HG03175 (cell line): ENCODE data around the gene BICD1.
"Not testable (repeated sequence)": the region's sequence is repeated elsewhere in the genome, so short reads cannot be mapped to it uniquely, and the experiment has no call there.

Source experiments
- ATAC-seq: cut with Tn5 transposase; IDR thresholded peaks from one replicate; pipeline ENCODE4 v1.9.1; 2021; ENCODE audit warnings: mild to moderate bottlenecking, moderate library complexity; ENCODE audit not compliant: unreplicated experiment

The BICD1 gene

DNA sequence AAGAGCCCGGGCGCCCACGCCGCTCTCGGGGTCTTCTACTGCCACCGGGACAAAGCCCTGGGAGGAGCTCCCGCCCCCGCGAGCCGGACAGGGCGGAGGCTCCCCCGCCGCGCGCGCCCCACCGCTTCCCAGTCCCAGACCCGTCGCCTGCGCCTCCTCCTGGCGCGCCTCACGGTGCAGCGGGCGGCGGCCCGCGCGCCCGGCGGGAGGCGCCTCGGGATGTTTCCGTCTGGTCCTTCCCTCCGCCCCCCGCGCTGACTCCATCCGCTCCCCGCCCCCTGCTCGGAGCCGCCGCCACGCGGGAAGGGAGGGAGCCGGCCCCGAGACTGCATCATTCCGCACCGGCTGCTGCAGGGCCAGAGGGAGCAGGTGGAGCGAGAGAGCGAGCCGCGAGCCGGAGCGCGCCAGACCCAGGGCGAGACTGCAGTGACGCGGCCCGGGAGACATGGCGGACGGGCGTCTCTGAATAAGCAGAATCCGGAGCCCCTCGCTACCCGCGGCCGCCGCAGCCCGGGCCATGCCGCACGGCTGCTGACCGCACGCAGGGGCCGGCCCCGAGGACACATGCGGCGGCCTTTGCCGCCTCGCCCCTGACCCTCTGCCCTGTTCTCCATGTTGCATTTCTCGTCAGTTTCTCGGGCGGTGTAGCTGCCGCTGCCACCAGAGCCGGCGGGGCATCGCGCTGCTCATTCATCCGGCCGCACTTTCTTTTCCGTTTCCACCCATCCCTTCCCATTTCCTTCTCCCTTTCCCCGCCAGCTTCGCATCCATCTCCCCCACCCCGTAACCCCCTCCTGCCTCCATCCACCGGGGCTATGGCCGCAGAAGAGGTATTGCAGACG, at the start of gene BICD1:
BICD1 (plus strand) TSS at position 331 of the 842 bp plus-strand sequence; CDS start at position 816, 485 bp downstream.
- ATAC-seq: peak; percentile 78

DNA sequence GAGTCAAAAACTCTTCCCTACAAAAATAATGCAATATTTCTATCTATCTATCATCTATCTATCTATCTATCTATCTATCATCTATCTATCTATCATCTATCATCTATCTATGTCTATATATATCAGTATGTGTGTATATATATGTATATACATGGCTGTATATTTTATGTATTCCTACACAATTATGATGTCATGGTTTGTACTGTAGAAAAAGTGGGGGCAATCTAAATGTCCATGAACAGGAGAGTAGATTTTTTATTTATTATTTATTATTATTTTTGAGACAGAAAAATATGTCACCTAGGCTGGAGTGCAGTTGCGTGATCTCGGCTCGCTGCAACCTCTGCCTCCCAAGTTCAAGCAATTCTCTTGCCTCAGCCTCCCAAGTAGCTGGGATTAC, 45.6 kb upstream of the BICD1 start:
- no peak for ATAC-seq

DNA sequence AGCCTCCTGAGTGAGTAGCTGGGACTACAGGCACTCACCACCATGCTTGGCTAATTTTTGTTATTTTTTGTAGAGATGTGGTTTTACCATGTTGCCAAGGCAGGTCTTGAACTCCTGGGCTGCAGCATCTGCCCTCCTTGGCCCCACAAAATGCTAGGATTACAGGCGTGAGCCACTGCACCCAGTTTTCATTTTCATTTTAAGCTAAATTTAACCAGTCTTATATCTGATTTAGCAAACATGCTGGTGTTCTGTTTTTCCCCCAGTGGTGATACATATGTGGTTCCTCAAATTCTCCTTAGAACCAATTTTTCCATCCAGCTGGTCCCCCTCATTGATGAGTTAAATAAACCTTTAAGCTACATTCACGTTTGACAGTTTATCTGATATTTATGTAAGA, 43.8 kb upstream of the BICD1 start:
- ATAC-seq: no peak

DNA sequence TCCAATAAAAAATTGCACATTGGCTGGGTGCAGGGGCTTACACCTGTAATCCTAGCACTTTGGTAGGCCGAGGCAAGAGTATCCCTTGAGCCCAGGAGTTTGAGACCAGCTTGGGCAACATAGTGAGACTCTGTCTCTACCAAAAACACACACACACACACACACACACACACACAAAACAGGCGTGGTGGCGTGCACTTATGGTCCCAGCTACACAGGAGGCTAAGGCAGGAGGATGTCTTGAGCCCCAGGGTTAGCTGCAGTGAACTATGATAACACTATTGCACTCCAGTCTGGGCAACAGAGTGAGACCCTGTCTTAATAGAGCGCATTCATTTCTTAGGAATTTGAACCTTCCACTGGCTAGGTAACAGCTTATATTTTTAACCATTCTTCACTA, 42.9 kb upstream of the BICD1 start:
- no peak for ATAC-seq

DNA sequence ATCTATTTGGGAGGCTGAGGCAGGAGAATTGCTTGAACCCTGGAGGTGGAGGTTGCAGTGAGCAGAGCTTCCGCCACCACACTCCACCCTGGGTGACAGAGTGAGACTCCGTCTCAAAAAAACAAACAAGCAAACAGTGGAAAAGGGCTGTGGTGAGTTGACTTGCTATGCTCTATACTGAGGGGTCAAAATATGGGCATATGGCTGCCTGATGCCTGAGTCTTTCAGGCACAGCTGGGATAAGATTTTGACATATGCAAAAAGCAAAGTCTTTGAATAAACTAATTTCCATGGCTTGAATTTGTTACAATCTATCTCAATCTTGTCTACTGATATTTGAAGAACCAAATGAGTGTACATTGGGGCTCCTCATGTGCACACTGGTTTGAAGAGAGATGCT, 40.4 kb upstream of the BICD1 start:
- ATAC-seq: no peak

GRCh38 chr12:32069071-32069470, 37.6 kb upstream of the BICD1 start:
- no peak for ATAC-seq

GRCh38 chr12:32069731-32070130, 36.9 kb upstream of the BICD1 start:
- ATAC-seq: no peak

GRCh38 chr12:32070370-32070769, 36.3 kb upstream of the BICD1 start:
- no peak for ATAC-seq

GRCh38 chr12:32072102-32072501, 34.5 kb upstream of the BICD1 start:
- ATAC-seq: no peak

DNA sequence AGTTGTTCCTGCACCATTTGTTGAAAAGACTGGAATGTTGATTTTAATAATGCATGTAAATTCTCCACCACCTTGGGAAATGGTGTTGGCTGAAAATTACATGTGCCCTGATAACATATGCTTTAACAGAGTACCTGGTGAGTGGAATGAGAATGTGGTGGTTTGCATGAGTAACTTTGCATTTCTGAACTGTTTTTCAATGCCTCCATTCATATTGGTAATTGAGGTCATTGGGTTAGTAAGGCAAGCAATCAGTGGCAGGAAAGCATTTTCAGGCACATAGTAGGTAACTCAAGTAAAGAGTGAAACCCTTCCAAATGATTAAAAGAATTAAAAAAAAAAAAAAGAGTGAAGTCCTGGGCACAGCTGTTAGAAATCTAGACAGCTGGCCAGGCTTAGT, 32.2 kb upstream of the BICD1 start:
- ATAC-seq: no peak

GRCh38 chr12:32076941-32077340, 29.7 kb upstream of the BICD1 start:
- ATAC-seq: no peak

DNA sequence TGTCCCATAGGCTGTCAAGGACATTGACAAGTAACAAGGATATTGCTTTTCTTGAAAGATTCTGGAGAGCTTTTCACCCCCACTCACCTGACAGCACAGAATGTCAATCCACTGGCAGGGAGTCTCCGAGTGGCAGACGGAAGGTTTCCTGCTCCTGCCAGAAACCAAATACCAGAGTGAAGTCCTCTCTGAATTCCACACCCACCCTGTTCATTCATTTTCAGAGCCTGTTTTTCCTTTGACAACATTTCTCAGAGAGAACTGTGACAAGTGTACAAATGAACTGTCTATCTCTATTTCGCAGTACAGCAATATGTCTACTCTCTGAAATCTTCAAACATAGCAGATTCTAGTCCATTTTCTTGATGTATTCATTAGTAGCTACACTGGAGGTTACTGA, 26.2 kb upstream of the BICD1 start:
- no peak for ATAC-seq

GRCh38 chr12:32083489-32083888, 23.2 kb upstream of the BICD1 start:
- ATAC-seq: no peak

DNA sequence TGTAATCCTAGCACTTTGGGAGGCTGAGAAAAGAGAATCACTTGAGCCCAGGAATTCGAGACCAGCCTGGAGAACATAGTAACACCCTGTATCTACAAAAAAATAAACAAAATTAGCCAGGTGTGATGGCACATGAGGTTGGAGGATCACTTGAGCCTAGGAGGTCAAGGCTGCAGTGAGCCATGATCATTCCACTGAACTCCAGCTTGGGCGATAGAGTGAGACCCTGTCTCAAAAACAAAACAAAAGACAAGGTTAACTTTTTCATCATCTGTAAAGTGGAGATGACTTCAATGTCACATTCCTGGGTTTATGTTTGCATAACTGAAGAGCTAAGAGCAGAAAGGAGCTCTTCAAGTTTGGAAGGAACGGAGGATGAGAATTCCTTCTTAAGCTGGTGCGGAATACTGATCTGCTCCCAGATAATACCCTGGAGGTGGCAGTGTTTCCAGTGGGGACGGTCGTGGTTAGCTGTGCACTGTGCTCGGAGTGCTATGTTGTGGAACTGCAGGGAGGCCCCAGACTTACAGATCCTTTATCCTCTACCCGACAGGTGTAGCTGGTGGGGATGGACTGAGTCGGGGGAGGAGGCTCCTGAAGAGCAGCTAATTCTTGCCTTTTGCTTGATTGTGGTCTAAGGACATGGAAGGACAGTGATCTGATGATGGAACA, 22.5 kb upstream of the BICD1 start:
- no peak for ATAC-seq

DNA sequence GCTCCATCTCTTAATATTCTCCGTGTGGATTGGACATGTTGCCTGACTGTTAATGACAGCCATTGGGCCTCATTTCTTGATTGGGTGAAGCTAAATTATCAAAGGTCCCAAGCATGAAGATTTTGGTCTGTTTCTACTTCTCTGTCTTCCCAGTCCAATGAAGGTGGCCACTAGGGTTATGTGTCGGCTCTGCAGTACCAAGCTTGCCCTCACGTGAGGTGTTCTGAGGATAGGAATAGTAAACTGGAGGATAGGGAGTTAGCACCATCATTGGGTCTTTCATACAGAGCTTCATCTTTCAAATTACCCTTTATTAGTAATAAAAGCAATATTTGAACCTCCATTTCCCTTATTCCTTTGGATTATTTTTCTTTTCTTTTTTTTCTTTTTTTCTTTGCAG, 21.9 kb upstream of the BICD1 start:
- ATAC-seq: no peak

- no peak for ATAC-seq
Observed at GRCh38 chr12:32087306-32087705, 19.3 kb upstream of the BICD1 start.

- no peak for ATAC-seq
Observed at GRCh38 chr12:32089156-32089555, 17.5 kb upstream of the BICD1 start.

DNA sequence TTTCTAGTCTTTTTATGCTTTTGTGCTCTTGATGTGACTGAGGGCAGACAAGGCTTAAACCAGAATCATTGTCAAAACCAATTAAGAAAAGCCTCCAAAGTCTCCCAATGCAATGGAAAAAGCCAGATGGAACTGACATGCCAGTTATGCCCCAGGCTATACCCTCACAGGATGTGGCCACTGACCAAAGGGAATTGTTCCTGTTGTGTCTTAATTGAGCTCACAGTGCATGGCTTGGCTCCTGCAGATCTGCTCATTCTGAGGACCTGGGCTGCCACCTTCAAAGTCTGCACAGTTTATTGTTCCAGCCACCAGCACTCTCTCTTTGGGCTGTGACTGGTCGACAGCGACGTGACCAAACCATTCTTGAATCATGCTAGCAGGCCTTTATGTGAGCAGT, 17.1 kb upstream of the BICD1 start:
- no peak for ATAC-seq

DNA sequence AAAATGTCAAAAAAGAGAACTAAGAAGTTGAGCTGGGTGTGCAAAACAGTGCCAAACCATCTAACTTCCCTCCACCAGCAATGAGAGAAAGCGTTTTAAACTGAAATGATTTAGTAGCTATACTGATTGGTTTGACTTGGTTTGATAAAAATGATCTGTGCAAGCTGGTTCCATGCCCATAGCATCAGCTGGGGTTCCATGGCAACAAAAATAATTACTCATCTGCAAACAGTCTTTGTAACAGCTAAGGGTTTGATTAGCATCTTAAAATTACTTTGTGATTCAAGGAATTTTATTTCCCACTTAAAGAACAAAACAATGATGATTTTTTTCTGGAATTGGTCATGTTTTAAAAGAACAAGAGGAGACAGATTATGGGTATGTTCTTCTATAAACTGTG, 15.0 kb upstream of the BICD1 start:
- ATAC-seq: no peak

- ATAC-seq: no peak
Observed at GRCh38 chr12:32098112-32098511, 8.5 kb upstream of the BICD1 start.

DNA sequence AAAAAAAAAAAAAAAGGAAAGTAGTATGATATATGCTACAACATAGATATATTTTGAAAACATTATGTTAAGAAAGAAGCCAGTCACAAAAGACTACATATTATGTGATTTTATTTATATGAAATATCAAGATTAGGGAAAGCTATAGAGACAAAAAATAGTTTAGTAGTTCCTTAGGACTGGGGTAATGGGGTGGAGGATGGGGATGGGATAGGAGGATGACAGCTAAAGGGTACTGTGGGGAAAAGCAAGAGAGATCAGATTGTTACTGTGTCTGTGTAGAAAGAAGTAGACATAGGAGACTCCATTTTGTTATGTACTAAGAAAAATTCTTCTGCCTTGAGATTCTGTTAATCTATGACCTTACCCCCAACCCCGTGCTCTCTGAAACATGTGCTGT, 7.4 kb upstream of the BICD1 start:
- not testable (repeated sequence) for ATAC-seq

- no peak for ATAC-seq
Observed at GRCh38 chr12:32100361-32100760, 6.3 kb upstream of the BICD1 start.
